ENCODE data around the gene NTHL1.

The NTHL1 gene

DNA sequence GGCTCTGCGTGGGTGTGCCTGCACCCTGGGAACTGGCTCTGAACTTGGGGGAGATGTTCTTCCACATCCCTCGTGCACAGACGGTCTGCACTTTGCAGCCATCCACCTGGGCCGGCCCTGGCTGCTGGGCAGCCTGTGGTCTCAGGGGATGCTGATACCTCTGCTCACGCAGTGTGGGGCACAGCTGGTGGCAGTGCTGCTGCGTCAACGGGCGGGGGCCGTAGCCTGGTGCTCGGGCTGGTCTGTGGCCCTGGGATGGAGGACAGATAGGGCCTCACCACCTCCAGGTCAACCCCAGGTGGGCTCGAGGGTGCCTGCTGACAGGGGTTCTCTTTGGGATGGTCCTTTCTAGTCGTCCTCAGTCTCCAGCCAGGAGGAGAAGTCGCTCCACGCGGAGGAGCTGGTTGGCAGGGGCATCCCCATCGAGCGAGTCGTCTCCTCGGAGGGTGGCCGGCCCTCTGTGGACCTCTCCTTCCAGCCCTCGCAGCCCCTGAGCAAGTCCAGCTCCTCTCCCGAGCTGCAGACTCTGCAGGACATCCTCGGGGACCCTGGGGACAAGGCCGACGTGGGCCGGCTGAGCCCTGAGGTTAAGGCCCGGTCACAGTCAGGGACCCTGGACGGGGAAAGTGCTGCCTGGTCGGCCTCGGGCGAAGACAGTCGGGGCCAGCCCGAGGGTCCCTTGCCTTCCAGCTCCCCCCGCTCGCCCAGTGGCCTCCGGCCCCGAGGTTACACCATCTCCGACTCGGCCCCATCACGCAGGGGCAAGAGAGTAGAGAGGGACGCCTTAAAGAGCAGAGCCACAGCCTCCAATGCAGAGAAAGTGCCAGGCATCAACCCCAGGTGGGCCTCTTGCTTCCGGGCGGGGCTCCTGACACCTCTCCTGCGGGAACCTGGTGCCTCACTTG is 36.5 kb upstream of the NTHL1 start:
- no peak for DNase-seq

DNA sequence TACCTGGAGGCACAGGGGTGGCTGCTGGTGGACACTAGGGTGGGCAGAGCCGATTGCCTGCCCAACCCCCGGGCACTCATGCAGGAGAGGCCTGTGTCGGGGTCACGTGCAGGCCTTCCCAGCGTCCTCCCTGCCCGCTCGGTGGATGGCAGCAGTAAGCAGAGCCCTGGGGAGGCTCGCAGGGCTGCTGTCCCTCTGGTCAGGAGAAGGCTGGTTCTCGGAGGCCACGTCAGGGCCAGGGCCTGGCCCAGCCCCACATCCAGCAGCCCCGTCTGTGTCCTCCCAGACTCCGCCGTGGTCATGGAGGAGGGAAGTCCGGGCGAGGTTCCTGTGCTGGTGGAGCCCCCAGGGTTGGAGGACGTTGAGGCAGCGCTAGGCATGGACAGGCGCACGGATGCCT is 35.8 kb upstream of the NTHL1 start:
- no peak for DNase-seq

DNA sequence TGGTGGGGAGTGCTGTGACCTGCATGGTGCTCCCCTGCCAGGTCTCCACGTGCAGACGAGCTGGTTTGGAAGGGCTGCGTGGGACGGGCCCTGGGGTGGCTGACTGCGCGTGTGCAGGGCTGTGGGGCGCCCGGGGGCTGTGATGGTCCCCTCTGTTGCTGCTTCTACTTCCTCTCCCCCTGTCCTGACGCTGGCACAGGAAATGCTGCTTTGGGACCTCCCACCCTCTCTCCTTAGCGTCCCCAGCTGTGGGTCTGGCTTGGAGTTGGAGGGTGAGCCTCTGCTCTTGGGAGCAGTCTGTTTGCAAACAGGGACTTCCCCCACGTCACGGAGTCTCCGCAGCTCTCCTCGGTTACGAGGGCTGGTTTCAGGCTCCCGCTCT is 35.3 kb upstream of the NTHL1 start:
- DNase-seq = no peak

DNA sequence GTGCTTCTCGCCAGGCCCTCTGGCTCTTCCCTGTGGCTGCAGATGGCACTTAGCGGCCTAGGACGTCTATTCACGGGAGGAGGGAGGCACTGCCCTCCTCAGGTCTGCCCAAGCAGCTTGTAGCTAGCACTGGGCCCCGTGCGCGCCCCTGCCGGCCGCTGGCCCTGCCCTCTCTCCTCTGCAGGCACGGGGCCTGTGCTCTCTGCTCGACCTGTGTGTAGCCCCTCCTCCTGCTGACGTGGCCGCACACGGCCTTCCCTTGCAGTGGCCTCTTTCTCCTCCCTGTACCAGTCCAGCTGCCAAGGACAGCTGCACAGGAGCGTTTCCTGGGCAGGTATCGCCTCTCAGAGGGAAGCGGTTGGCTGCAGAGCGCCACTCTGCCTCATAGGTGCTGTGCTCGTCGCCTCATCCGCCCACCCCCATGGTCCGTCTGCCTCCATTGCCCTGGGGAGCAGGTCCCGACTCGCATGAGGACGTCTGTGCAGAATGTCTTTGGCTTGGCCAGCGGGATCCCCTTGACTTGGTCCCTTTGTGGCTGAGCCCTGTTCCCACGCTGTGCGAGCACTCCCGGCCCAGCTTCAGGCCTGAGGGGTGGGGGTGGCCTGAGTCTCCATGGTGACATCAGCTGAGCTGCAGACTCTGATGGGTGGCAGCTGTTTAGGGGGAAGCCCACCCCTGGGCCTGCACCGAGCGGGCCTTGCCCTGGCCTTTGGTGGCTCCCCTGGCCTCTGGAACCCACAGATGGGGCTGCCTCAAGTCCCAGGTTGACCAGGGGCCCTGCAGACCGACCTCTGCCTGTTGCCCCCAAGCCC is 34.7 kb upstream of the NTHL1 start:
- DNase-seq = no peak

DNA sequence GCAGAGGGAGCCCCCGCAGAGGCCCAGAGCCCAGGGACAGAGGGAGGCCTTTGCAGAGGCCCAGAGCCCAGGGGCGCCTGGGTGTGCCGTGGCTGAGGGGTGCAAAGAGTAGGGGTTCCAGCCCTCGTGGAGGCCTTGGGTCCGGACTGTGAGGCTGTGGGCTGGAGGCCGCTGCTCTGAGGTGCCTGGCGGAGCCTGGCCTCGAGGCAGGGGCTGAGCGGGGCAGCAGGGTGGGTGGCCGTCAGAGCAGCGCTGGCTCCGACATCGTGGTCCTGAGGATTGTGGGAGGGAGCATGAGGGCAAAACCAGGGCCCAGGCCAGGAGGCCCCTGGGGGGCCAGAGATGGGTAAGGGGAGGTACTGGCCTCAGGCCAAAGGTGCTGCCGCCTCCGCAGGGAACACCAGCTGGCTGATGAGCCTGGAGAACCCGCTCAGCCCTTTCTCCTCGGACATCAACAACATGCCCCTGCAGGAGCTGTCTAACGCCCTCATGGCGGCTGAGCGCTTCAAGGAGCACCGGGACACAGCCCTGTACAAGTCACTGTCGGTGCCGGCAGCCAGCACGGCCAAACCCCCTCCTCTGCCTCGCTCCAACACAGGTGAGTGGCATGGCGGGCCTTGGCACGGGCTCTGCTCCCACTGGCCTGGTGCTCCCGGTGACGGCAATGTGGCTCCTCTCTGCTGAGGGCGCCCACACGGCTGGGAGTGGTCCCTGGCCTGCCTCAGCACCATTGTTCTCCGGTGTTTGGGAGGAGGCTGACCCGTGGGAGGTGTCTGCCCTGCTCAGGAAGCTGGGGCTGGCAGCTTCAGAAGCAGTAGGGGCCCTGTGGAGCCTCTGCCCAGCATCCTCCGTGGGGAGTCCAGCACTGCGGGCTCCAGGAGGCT is 33.8 kb upstream of the NTHL1 start:
- no peak for DNase-seq

DNA sequence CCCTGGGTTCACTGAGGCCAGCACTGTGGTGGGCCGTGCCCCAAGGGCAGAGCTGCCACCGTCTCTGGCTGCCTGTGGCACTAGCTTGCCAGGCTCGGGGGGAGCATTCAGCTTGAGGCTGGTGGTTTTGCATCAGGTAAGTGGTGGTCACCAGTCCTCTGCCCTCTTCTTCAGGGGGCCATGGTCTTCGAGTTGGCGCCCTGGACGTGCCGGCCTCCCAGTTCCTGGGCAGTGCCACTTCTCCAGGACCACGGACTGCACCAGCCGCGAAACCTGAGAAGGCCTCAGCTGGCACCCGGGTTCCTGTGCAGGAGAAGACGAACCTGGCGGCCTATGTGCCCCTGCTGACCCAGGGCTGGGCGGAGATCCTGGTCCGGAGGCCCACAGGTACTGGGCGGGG is 32.4 kb upstream of the NTHL1 start:
- DNase-seq = no peak

DNA sequence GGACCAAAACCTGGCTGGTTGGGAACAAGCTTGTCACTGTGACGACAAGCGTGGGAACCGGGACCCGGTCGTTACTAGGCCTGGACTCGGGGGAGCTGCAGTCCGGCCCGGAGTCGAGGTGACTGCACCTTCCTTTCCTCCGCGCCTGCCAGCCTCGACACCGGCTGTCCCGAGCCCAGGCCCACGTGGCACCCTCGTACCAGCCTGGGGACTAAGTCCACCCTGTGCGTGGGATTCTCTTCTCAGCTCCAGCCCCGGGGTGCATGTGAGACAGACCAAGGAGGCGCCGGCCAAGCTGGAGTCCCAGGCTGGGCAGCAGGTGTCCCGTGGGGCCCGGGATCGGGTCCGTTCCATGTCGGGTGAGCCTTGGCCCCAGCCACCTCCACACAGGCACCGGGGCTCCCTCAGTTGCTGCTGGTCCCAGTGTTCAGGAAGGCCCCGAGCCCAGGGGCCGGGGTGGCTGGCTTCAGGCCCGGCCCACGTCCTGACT is 31.7 kb upstream of the NTHL1 start:
- no peak for DNase-seq

DNA sequence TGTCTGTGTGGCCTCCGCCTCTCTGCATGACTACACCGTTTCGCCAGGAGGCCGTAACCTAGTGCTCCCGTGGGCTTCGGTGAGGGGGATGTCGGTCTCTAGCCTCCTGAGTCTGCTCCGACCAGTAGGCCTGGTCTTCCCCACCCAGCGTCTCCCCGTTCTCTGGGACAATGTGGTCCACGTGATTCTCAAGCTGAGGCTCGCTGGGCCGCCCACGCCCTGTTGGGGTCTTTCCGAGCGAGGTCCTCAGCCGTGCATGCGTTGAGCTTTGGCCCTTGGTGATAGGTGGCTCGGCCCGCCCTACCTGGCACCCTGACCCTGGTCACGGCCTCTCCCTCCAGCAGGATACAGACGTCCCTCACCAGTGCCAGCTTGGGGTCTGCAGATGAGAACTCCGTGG is 31.1 kb upstream of the NTHL1 start:
- no peak for DNase-seq

DNA sequence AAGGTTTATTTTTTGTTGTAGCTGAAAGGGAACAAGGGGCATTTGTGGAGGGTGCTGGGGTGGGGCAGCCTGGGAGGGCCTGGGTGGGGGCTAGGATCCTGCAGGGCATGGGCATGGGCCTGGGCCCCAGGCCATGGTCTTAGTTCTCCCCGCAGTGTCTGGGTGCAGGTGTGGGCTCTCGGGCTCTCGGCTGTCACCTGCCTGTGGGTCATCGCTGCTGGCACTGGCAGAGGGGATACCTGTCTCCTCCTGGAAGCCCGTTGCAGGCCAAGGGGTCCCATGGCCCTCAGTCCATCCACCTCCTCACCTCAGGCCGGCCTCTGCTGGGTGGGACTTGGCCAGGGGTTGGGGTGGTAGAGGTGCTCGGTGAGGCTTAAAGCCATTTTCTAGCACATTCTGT is 30.5 kb upstream of the NTHL1 start:
- DNase-seq = no peak

DNA sequence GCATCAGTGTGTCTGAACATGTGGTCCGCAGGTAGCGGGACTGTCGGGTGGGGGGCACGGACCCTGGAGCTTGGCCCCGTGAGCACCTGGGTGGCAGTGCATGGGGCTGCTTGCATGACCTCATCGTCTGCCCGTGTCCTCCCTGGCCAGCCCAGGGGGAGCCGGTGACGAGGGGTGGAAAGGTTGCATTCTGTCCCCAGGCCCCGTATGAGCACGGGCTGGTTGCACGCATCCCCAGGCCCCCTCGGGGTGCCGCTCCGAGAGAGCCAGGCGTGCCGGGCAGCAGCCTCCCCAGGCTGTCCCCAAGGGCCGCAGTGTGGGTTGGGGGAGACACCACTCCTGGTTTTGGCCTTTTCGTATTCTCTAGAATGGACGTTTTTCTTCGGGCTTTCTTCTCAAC is 30.1 kb upstream of the NTHL1 start:
- no peak for DNase-seq

DNA sequence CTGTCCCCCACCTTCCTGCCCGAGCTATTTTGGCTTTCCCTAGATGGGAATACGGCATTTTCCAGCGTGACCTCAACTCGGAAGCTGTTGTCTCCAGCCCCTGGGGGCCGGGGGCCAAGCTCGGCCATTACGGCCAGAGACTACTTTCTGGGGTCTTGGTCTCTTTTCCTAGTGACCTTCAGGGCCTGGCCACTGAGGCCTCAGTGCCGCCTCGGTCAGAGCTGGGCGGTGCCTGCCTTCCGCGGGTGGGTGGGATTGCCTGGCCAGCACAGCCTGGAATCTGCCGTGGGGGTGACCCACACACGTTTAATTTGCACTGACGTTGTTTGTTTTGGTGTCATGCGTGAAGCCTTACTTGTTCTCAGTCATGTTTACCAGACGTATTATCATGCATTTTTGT is 29.4 kb upstream of the NTHL1 start:
- no peak for DNase-seq

DNA sequence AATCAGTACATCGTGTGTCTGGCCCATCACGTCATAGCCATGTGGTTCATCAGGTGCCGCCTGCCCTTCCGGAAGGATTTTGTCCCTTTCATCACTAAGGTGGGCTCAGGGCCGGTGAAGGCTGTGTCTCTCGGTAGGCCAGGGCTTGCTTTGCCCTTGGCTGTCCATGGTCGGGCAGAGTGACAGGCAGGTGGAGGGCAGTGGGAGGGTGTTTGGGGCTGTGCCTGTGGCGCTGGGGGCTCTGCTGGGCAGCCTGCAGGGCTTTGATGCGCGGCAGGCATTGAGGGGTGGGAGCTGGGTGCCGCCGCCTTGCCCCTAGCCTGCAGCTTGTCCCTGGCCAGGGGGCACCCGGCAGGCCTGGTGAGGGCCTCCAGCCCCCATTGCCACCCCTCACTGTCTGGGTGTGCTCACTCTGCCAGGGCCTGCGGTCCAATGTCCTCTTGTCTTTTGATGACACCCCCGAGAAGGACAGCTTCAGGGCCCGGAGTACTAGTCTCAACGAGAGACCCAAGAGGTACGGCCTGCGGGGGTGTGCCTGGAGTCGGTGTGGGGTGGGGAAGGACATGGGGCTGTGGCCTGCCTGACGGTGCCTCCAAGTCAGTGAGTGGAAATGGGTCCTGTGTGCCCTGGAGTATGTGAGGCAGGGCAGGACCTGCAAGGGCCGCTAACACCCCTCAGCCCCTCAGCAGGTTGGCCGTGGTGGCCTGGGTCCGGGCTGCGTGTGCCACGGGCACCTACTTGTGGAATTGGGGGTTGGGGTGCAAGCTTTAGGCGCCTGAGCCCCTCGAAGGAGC is 28.6 kb upstream of the NTHL1 start:
- DNase-seq = no peak

DNA sequence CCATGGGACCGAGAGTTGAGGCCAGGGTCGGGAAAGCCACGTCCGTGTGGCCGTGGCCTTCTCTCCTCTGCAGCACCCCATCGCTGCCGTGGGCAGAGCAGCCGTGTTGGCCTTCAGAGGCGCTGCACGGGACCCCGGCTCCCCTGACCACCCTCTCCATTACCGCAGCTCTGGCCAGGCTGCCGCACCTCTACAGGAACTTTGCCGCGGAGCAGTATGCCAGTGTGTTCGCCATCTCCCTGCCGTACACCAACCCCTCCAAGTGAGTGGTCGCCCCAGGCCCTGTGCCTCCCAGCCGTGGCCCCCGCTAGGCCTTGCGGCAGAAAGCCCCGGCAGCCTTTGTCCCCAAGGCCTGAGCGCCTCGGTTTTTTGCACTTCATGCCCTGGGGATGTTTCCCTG is 28.0 kb upstream of the NTHL1 start:
- no peak for DNase-seq

DNA sequence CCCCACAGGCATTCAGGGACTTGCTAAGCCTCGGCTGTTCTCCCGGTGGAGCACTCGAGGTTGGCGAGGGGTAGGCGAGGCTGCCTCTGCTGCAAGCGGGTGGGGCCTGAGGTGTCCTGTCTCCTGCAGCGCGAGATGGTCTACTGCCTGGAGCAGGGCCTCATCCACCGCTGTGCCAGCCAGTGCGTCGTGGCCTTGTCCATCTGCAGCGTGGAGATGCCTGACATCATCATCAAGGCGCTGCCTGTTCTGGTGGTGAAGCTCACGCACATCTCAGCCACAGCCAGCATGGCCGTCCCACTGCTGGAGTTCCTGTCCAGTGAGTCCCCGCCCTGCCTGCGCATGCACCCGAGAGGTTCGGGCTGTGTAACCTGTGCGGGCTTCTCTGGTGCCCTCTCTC is 26.4 kb upstream of the NTHL1 start:
- no peak for DNase-seq

DNA sequence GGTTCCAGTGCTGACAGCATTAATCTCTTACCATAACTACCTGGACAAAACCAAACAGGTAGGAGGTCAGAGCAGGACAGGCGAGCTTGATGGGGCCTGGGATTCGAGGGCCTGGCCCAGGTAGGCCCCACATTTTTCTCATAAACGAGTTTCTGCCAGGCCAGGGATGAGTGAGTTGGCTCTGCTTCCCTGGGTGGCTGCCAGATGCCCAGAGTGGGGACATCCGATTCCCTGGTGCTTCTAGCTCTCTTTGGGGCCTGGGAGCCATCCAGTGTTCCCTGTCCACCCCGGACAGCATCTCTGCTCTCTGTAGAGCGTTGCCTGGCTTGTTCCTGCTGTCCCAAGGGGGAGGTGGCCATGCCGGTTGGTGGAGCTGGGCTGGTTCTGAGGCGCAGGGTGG is 25.3 kb upstream of the NTHL1 start:
- no peak for DNase-seq

DNA sequence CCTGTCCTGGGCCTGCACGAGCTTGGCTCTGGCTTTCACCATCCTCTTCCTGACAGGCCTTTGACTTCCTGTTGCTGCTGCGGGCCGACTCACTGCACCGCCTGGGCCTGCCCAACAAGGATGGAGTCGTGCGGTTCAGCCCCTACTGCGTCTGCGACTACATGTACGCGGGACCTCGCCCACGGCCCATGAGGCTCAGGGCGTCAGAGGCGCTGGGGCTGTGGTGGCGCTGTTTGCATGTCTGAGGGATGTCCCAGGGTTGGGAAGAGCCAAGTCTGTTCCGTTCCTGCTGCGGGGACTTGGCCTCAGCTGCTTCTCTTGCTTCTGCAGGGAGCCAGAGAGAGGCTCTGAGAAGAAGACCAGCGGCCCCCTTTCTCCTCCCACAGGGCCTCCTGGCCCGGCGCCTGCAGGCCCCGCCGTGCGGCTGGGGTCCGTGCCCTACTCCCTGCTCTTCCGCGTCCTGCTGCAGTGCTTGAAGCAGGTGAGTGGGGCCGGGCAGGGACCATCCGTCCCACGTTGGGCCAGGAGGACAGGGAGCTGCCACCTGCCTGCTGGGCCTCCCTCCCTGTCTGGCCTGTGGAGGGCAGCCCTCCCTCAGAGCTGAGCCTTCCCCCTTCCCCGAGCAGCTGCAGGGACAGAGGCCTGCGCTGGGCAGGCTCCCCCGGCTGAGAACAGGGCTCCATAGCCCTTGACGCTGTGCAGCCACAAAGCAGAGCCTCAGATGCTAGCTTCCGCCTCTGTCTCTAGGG is 24.0 kb upstream of the NTHL1 start:
- no peak for DNase-seq

DNA sequence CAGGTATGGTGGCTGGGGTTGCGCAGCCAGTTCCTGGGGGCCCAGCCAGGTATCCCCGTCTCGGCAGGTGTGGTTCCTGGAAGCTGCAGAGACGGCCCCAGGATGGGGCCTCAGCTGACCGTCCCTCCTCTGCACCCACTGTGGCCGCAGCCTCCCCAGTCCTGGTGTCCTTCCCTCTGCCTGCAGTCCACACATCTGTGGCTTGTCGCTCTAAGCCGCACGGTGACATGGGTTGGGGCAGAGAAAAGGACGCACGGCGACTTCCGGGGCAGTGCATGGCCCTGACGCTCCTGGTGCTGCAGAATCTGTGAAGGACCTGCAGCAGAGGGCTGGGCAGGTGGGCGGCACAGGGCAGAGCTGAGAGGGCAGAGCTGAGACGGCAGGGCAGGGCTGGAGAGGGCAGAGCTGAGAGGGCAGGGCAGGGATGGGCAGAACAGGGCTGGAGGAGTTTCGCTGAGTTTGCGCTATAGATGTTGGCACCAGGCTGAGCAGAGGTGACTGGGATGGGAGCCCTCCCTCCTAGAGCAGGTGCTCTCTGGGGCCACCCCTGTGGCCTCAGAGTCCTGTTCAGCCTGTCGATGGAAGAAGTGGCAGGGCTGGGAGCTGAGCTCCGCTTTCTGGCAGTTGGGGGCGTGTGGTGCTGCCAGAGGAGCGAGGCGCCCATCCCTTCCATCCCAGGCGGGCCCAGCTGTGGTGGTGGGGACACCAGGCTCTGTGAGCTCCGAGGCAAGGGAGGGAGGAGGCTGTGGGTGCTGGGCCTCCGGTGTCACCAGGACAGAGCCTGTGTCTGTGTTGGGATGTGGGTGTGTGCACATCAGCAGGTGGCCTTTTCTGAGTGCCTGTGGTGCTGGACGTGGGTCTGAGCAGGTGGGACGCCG is 23.2 kb upstream of the NTHL1 start:
- no peak for DNase-seq

DNA sequence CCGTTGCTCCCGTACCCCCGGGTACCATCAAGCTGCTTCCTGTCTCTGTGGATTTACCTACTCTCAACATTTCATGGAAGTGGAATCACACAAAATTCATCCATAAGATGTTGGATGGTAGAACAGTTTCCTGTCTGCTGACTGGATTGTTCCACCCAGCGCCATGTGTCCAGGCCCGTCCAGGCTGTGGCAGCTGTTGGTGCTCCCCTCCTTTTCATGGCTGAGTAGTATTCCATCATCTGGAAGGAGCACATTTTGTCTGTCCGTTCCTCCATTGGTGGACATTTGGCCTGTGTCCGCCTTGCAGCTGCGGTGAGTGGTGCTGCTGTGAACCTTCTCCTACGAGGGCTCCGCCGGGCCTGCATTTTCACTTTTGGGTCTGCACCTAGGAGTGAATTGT is 18.5 kb upstream of the NTHL1 start:
- no peak for DNase-seq

DNA sequence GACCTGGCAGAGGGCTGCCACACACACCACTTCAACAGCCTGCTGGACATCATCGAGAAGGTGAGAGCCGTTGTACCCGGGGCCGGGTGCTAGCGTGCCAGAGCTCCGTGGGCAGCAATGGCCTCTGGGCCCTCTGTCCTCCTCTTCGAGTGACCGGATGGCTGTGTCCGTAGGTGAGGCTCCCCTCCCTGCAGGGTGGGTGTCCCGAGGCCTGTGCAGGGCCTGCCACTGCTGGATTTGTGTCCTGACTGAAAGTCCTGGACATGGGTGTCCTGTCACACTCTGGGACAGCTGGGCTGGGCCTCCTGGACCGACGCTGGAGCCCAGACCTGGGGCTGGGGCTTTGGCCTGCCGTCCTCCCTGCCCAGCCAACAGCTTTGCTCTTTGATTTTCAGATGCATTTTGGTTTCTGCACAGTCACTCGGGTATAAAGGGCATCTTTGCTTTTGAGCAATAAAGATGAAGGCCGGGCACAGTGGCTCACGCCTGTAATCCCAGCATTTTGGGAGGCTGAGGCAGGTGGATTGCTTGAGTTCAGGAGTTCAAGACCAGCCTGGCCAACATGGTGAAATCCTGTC is 16.8 kb upstream of the NTHL1 start:
- no peak for DNase-seq

DNA sequence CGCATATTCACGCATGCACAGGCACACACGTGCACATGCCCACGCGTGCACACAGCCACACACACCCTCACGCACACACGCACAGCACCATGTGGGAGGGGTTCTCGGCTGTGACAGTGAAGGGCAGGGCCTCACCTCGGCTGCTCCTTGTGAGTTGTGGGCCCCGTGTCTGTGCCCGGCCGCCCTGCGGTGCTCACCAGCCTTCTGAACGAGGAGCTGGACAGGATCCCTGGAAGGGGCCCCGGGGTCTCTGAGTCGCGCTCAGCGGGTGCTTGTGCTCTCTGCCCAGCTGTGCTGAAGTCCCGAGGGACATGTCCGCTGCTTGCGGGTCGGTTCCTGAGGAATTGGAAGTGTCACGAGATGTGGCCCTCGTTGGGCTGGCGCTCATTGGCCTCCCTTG is 16.2 kb upstream of the NTHL1 start:
- DNase-seq = no peak
